ENCODE measurements around the gene TAOK2.

GRCh38 chr16:30026449-30026848 is 52.8 kb downstream of the TAOK2 start:
- TF ChIP-seq, protein P1, sequence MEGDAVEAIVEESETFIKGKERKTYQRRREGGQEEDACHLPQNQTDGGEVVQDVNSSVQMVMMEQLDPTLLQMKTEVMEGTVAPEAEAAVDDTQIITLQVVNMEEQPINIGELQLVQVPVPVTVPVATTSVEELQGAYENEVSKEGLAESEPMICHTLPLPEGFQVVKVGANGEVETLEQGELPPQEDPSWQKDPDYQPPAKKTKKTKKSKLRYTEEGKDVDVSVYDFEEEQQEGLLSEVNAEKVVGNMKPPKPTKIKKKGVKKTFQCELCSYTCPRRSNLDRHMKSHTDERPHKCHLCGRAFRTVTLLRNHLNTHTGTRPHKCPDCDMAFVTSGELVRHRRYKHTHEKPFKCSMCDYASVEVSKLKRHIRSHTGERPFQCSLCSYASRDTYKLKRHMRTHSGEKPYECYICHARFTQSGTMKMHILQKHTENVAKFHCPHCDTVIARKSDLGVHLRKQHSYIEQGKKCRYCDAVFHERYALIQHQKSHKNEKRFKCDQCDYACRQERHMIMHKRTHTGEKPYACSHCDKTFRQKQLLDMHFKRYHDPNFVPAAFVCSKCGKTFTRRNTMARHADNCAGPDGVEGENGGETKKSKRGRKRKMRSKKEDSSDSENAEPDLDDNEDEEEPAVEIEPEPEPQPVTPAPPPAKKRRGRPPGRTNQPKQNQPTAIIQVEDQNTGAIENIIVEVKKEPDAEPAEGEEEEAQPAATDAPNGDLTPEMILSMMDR (IDR thresholded peaks at IDR 0.05) = no peak
- TF ChIP-seq POLR2A (IDR thresholded peaks at IDR 0.05) = no peak

Measured in Peyer's patch (tissue), 4 donors.